PC-3 (cell line): ENCODE measurements around the gene MTNR1A. TPM values are rescaled to one million over a fixed set of nuclear protein-coding genes. Genes with fewer than 3 reads are reported as not detected.

Experiments used
- ATAC-seq: fragments of 200-7000 bp; cut with Tn5 transposase; 2 replicates; pipeline ENCODE4 v1.9.1; 2020; ENCODE audit warnings: mild to moderate bottlenecking, moderate library complexity
- BruUV-seq: library from RNA; stranded (reverse); fragments of 400-500 nt; replicated peaks from 2 replicates; lab custom pipeline; 2021; lab: Mats Ljungman, UMichigan
- CTCF ChIA-PET: fragments of 300-600 bp; sonication (Branson Sonifier 250); formaldehyde crosslinking; loops from one replicate; lab custom pipeline; 2022; ENCODE audit warnings: antibody characterized with exemption; lab: Charles Lee
- POLR2A ChIA-PET: fragments of 300-600 bp; sonication (Branson Sonifier 250); formaldehyde crosslinking; loops from one replicate; lab custom pipeline; 2022; ENCODE audit warnings: antibody characterized with exemption; ENCODE audit not compliant: unreplicated experiment; lab: Charles Lee
- DNase-seq: peaks from one replicate; pipeline ENCODE4 v3.0.0-alpha.2; 2015
- H2AFZ ChIP-seq: fragments of 300-600 bp; sonication (generic); 2 replicates; pipeline ENCODE4 v1.6.0; 2016; ENCODE audit warnings: antibody characterized with exemption, low read length
- H3F3A ChIP-seq: fragments of 300-600 bp; sonication (generic); one replicate; pipeline ENCODE4 v1.6.0; 2017; ENCODE audit warnings: antibody characterized with exemption, low read length, control low read depth, mild to moderate bottlenecking; ENCODE audit not compliant: unreplicated experiment
- H3K27ac ChIP-seq: fragments of 300-600 bp; sonication (generic); 2 replicates; pipeline ENCODE4 v1.5.1; 2016; ENCODE audit warnings: mild to moderate bottlenecking, low read length
- H3K27me3 ChIP-seq: fragments of 300-600 bp; sonication (generic); 2 replicates; pipeline ENCODE4 v1.6.1; 2016; ENCODE audit warnings: low read length, mixed read lengths
- H3K36me3 ChIP-seq: fragments of 300-600 bp; sonication (generic); 2 replicates; pipeline ENCODE4 v1.6.1; 2016; ENCODE audit warnings: low read depth, mixed run types, low read length, mixed read lengths
- H3K4me1 ChIP-seq: fragments of 300-600 bp; sonication (generic); 2 replicates; pipeline ENCODE4 v1.5.1; 2016; ENCODE audit warnings: low read length; ENCODE audit not compliant: insufficient read depth
- H3K4me2 ChIP-seq: fragments of 300-600 bp; sonication (generic); 2 replicates; pipeline ENCODE4 v1.6.0; 2016; ENCODE audit warnings: low read length
- H3K4me3 ChIP-seq: fragments of 300-600 bp; sonication (generic); 2 replicates; pipeline ENCODE4 v1.5.1; 2016; ENCODE audit warnings: mild to moderate bottlenecking, low read length, mixed read lengths
- H3K79me2 ChIP-seq: fragments of 300-600 bp; sonication (generic); 2 replicates; pipeline ENCODE4 v1.6.1; 2017; ENCODE audit warnings: low read length, mixed read lengths
- H3K9ac ChIP-seq: fragments of 300-600 bp; sonication (generic); 2 replicates; pipeline ENCODE4 v1.6.0; 2016; ENCODE audit warnings: mild to moderate bottlenecking, low read length
- H3K9me2 ChIP-seq: fragments of 300-600 bp; sonication (generic); replicated peaks from 2 replicates; pipeline ENCODE4 v1.6.1; 2016; ENCODE audit warnings: mixed run types, low read length, mixed read lengths
- H3K9me3 ChIP-seq: fragments of 300-600 bp; sonication (generic); 2 replicates; pipeline ENCODE4 v1.6.1; 2016; ENCODE audit warnings: low read length, mixed read lengths
- H4K20me1 ChIP-seq: fragments of 300-600 bp; sonication (generic); 2 replicates; pipeline ENCODE4 v1.6.1; 2016; ENCODE audit warnings: low read length, mixed read lengths
- CTCF ChIP-seq: fragments of 300-600 bp; sonication (generic); conservative IDR thresholded peaks from 2 replicates; pipeline ENCODE4 v1.5.1; 2017; ENCODE audit warnings: antibody characterized with exemption, low read depth, mild to moderate bottlenecking, low read length
- EZH2 ChIP-seq: fragments of 300-600 bp; sonication (generic); IDR thresholded peaks from one replicate; pipeline ENCODE4 v1.6.1; 2017; ENCODE audit warnings: antibody characterized with exemption, mild to moderate bottlenecking, low read length; ENCODE audit not compliant: unreplicated experiment
- EZH2phosphoT487 ChIP-seq: fragments of 300-600 bp; sonication (generic); IDR thresholded peaks from 2 replicates; pipeline ENCODE4 v1.6.1; 2018; ENCODE audit warnings: mild to moderate bottlenecking, antibody characterized with exemption, low read length, borderline replicate concordance
- intact Hi-C: fragments of 100-400 bp; cut with micrococcal nuclease; formaldehyde crosslinking; loops from 2 replicates; pipeline ENCODE4 v1.9.0; 2023
- total RNA-seq: library from RNA; depleted of rRNA; stranded (reverse); fragments of >200 nt; gene quantifications from 2 replicates; pipeline ENCODE4 v1.2.3, GENCODE V29; 2014

Gene MTNR1A
- total RNA-seq, 1 experiment from 2014 or later = not detected

GRCh38 chr4:186599483-186599882 is 44.1 kb upstream of the MTNR1A start:
- Histone ChIP-seq H3K4me1 (no peaks in the 10 kb centered on the region), H3K27ac (no peak overlapping the region), H4K20me1 (no peaks in the 10 kb centered on the region), H3K36me3 (peaks cover 30% of the 10 kb centered on the region; the same call in 1 of the 2 replicates), H2AFZ (no peak overlapping the region), H3K4me2 (no peak overlapping the region), H3K9me2 (no peaks in the 10 kb centered on the region), H3K27me3 (no peaks in the 10 kb centered on the region), H3K79me2 (no peaks in the 10 kb centered on the region), H3K9ac (no peak overlapping the region), H3F3A (no peaks in the 10 kb centered on the region), H3K9me3 (no peaks in the 10 kb centered on the region), H3K4me3 (no peak overlapping the region)
- DNase-seq (no peak), ATAC-seq (no peak)
- BruUV-seq = no TSS peak
- TF ChIP-seq EZH2 (no peak), CTCF (no peak), EZH2phosphoT487 (no peak)
- POLR2A ChIA-PET = no interaction called here
- CTCF ChIA-PET = no interaction called here
- intact Hi-C loops = no loop called here

- Histone ChIP-seq H3F3A (no peaks in the 10 kb centered on the region), H3K36me3 (peaks cover 28% of the 10 kb centered on the region; the same call in 1 of the 2 replicates), H4K20me1 (no peaks in the 10 kb centered on the region), H3K4me2 (no peak overlapping the region), H2AFZ (no peak overlapping the region), H3K9me3 (no peaks in the 10 kb centered on the region), H3K27ac (no peak overlapping the region), H3K4me3 (no peak overlapping the region), H3K4me1 (no peaks in the 10 kb centered on the region), H3K27me3 (no peaks in the 10 kb centered on the region), H3K79me2 (no peaks in the 10 kb centered on the region), H3K9ac (no peak overlapping the region), H3K9me2 (no peaks in the 10 kb centered on the region)
- BruUV-seq = no TSS peak
- DNase-seq (no peak), ATAC-seq (no peak)
- intact Hi-C loops = no loop called here
- ChIA-PET CTCF (no interaction called here), POLR2A (no interaction called here)
- TF ChIP-seq EZH2 = no peak
- no peak for TF ChIP-seq EZH2phosphoT487
- TF ChIP-seq CTCF = no peak
Observed at GRCh38 chr4:186598686-186599085, 43.3 kb upstream of the MTNR1A start.

- intact Hi-C loops = no loop called here
- no peaks in the 10 kb centered on the region for H3K9me3 ChIP-seq
- H3K4me1 ChIP-seq = no peaks in the 10 kb centered on the region
- H3K9ac ChIP-seq = no peak overlapping the region
- H3F3A ChIP-seq = no peaks in the 10 kb centered on the region
- ATAC-seq = no peak
- DNase-seq = no peak
- H4K20me1 ChIP-seq = no peaks in the 10 kb centered on the region
- no peak overlapping the region for H3K4me3 ChIP-seq
- H3K79me2 ChIP-seq = no peaks in the 10 kb centered on the region
- no peaks in the 10 kb centered on the region for H3K9me2 ChIP-seq
- POLR2A ChIA-PET = no interaction called here
- CTCF ChIA-PET = no interaction called here
- H3K27ac ChIP-seq = no peak overlapping the region
- H3K36me3 ChIP-seq = peaks cover 18% of the 10 kb centered on the region; the same call in 1 of the 2 replicates
- no peak for TF ChIP-seq EZH2
- no peak for TF ChIP-seq CTCF
- no peak for TF ChIP-seq EZH2phosphoT487
- H2AFZ ChIP-seq = no peak overlapping the region
- no peak overlapping the region for H3K4me2 ChIP-seq
- H3K27me3 ChIP-seq = no peaks in the 10 kb centered on the region
- no TSS peak for BruUV-seq
Observed at GRCh38 chr4:186596850-186597390, 41.6 kb upstream of the MTNR1A start.
